ENCODE results near the gene EIF4G3.

DNA sequence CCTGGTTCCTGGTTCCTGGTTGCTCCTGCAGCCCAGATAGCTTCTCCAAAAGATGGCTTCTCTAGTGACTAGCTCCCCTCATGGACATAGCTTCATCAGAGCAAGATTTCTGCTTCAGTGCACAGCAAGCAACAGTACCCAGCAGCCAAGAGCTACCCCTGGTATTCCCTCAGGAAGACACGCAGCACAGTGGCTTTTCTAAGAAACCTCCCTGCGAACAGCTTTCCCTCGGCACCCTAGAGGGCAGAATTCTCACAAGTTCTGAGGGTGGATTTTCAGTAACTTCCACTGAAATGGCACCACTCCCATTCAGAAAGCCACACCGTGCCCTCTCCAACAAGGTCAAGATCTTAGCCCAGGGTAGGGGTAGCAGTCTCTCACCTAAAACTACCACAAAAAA is 128.2 kb downstream of the EIF4G3 start:
- TF ChIP-seq CTCF (IDR thresholded peaks at IDR 0.05), result no peak
- TF ChIP-seq POLR2A (IDR thresholded peaks at IDR 0.05), result no peak
